Fibroblast of lung (primary cell): ENCODE results near the gene TGIF2. TPM values are rescaled to one million over a fixed set of nuclear protein-coding genes. Genes with fewer than 3 reads are reported as not detected.
A peak's percentile ranks its signal among the peaks of the same experiment; 100 is the strongest.

ENCODE experiments used
- DNase-seq, 2 donors: peaks; one replicate each; pipeline versions ENCODE4 v3.0.0 to v3.0.0-alpha.2; 2010; ENCODE audit warnings: low read depth in 2 of 2
- H2AFZ ChIP-seq: 2 replicates; pipeline ENCODE4 v1.5.1; 2012; ENCODE audit warnings: low read length, control low read depth, inconsistent platforms
- H3K27ac ChIP-seq: 2 replicates; pipeline ENCODE4 v1.5.1; 2011; ENCODE audit warnings: low read length, control low read depth; ENCODE audit not compliant: insufficient read depth
- H3K27me3 ChIP-seq: 2 replicates; pipeline ENCODE4 v1.5.1; 2011; ENCODE audit warnings: mild to moderate bottlenecking, low read length; ENCODE audit not compliant: control insufficient read depth, insufficient read depth
- H3K36me3 ChIP-seq: 2 replicates; pipeline ENCODE4 v1.5.1; 2011; ENCODE audit warnings: low read length; ENCODE audit not compliant: control insufficient read depth, insufficient read depth
- H3K4me1 ChIP-seq: 2 replicates; pipeline ENCODE4 v1.5.1; 2011; ENCODE audit warnings: low read length; ENCODE audit not compliant: control insufficient read depth, insufficient read depth; ENCODE audit errors: extremely low read depth
- H3K4me2 ChIP-seq: 2 replicates; pipeline ENCODE4 v1.5.1; 2011; ENCODE audit warnings: low read length, control low read depth; ENCODE audit not compliant: insufficient read depth; ENCODE audit errors: extremely low read depth
- H3K4me3 ChIP-seq, 4 experiments: fragments of 200-600 bp in 1 of 4; sonication (generic) in 1 of 4; replicated peaks in 1 of 4; 2 replicates each; pipeline ENCODE4 v1.5.1; 2011 to 2016; ENCODE audit warnings: low read length in 4 of 4, low read depth in 3 of 4, mild to moderate bottlenecking in 3 of 4, control low read depth in 2 of 4, inconsistent platforms in 1 of 4, mixed read lengths in 1 of 4; ENCODE audit not compliant: insufficient read depth in 1 of 4; ENCODE audit errors: control extremely low read depth in 1 of 4
- H3K79me2 ChIP-seq: 2 replicates; pipeline ENCODE4 v1.5.1; 2012; ENCODE audit warnings: mild to moderate bottlenecking, low read length, inconsistent platforms; ENCODE audit not compliant: control insufficient read depth, insufficient read depth
- H3K9ac ChIP-seq: 2 replicates; pipeline ENCODE4 v1.5.1; 2011; ENCODE audit warnings: mild to moderate bottlenecking, low read length, control low read depth; ENCODE audit not compliant: insufficient read depth
- H3K9me3 ChIP-seq: 2 replicates; pipeline ENCODE4 v1.5.1; 2012; ENCODE audit warnings: low read depth, low read length; ENCODE audit not compliant: control insufficient read depth, insufficient read depth
- H4K20me1 ChIP-seq: 2 replicates; pipeline ENCODE4 v1.5.1; 2011; ENCODE audit warnings: low read length; ENCODE audit not compliant: control insufficient read depth, insufficient read depth; ENCODE audit errors: extremely low read depth
- EZH2 ChIP-seq: IDR thresholded peaks from 2 replicates; pipeline ENCODE4 v1.5.1; 2012; ENCODE audit warnings: low read length, control low read depth, mild to moderate bottlenecking; ENCODE audit errors: missing control alignments
- polyA plus RNA-seq, 2 donors: library from polyadenylated mRNA; depleted of rRNA in 1 of 2; stranded (reverse) in 1 of 2; unstranded in 1 of 2; fragments of >200 nt; gene quantifications; 2 replicates each; pipeline ENCODE4 v1.2.1, GENCODE V29; 2011 to 2012; ENCODE audit warnings: missing spikeins in 1 of 2
- total RNA-seq: library from RNA; depleted of rRNA; stranded (reverse); fragments of >200 nt; gene quantifications from 2 replicates; pipeline ENCODE4 v1.2.1, GENCODE V29; 2014
- TF ChIP-seq, protein P1 (sequence below), 2 donors: IDR thresholded peaks in 1 of 2; conservative IDR thresholded peaks in 1 of 2; 1 replicate in 1 of 2; 2 replicates in 1 of 2; pipeline ENCODE4 v1.5.1; 2011 to 2012; ENCODE audit warnings: low read length in 2 of 2, control low read depth in 1 of 2, inconsistent platforms in 1 of 2, low read depth in 1 of 2, mild to moderate bottlenecking in 1 of 2

Gene TGIF2
- total and polyA plus RNA-seq, 2 donors (not counting 1 experiment from before 2014, with no cell fraction given), result 3.8 to 9.9 TPM

GRCh38 chr20:36572701-36573102, 695 bp upstream of the TGIF2 start:
- H3K4me3 ChIP-seq, result peak overlapping the region in 3 of 4 experiments; percentile 8 to 44 (median 44)
- peak; percentile 22 to 46 for DNase-seq
- H3K9me3 ChIP-seq, result no peaks in the 10 kb centered on the region
- no peak overlapping the region for H3K27ac ChIP-seq
- H4K20me1 ChIP-seq, result no peaks in the 10 kb centered on the region
- peak overlapping the region; percentile 69 for H2AFZ ChIP-seq
- peaks cover 3% of the 10 kb centered on the region for H3K79me2 ChIP-seq
- peaks cover 8% of the 10 kb centered on the region for H3K4me1 ChIP-seq
- TF ChIP-seq, protein P1, sequence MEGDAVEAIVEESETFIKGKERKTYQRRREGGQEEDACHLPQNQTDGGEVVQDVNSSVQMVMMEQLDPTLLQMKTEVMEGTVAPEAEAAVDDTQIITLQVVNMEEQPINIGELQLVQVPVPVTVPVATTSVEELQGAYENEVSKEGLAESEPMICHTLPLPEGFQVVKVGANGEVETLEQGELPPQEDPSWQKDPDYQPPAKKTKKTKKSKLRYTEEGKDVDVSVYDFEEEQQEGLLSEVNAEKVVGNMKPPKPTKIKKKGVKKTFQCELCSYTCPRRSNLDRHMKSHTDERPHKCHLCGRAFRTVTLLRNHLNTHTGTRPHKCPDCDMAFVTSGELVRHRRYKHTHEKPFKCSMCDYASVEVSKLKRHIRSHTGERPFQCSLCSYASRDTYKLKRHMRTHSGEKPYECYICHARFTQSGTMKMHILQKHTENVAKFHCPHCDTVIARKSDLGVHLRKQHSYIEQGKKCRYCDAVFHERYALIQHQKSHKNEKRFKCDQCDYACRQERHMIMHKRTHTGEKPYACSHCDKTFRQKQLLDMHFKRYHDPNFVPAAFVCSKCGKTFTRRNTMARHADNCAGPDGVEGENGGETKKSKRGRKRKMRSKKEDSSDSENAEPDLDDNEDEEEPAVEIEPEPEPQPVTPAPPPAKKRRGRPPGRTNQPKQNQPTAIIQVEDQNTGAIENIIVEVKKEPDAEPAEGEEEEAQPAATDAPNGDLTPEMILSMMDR (conservative IDR thresholded peaks at IDR 0.05 in 1 of 2, IDR thresholded peaks at IDR 0.05 in 1 of 2; ENCODE audit: low read depth in 1 of 2, low read length in 2 of 2), result no peak
- TF ChIP-seq EZH2, result no peak
- peak overlapping the region; percentile 33 for H3K9ac ChIP-seq
- no peaks in the 10 kb centered on the region for H3K36me3 ChIP-seq
- H3K4me2 ChIP-seq, result peak overlapping the region; percentile 68
- no peaks in the 10 kb centered on the region for H3K27me3 ChIP-seq

- Histone ChIP-seq H3K4me3 (peak overlapping the region; percentile 54 to 75 (median 61)), H3K4me1 (peaks cover 8% of the 10 kb centered on the region), H3K27ac (peak overlapping the region; percentile 46), H3K79me2 (peaks cover 3% of the 10 kb centered on the region), H3K36me3 (no peaks in the 10 kb centered on the region), H3K9ac (peak overlapping the region; percentile 68), H3K4me2 (peak overlapping the region; percentile 80), H3K9me3 (no peaks in the 10 kb centered on the region), H4K20me1 (no peaks in the 10 kb centered on the region), H2AFZ (no peak overlapping the region), H3K27me3 (no peaks in the 10 kb centered on the region)
- no peak for DNase-seq
- TF ChIP-seq EZH2, result no peak
- TF ChIP-seq, protein P1 (conservative IDR thresholded peaks at IDR 0.05 in 1 of 2, IDR thresholded peaks at IDR 0.05 in 1 of 2; ENCODE audit: low read depth in 1 of 2, low read length in 2 of 2), result no peak
Measured at GRCh38 chr20:36573798-36574365, 485 bp downstream of the TGIF2 start.

GRCh38 chr20:36574366-36575135, 1.2 kb downstream of the TGIF2 start:
- H3K4me1 ChIP-seq, result peaks cover 8% of the 10 kb centered on the region
- no peaks in the 10 kb centered on the region for H3K9me3 ChIP-seq
- peak overlapping the region; percentile 56 to 75 (median 65) for H3K4me3 ChIP-seq
- no peak for TF ChIP-seq EZH2
- TF ChIP-seq, protein P1 (conservative IDR thresholded peaks at IDR 0.05 in 1 of 2, IDR thresholded peaks at IDR 0.05 in 1 of 2; ENCODE audit: low read depth in 1 of 2, low read length in 2 of 2), result no peak
- H4K20me1 ChIP-seq, result no peaks in the 10 kb centered on the region
- H3K9ac ChIP-seq, result peak overlapping the region; percentile 68
- H3K27me3 ChIP-seq, result no peaks in the 10 kb centered on the region
- H3K79me2 ChIP-seq, result peaks cover 3% of the 10 kb centered on the region
- H2AFZ ChIP-seq, result peak overlapping the region; percentile 46
- peaks cover 2% of the 10 kb centered on the region for H3K36me3 ChIP-seq
- H3K4me2 ChIP-seq, result peak overlapping the region; percentile 80
- peak; percentile 23 to 59 for DNase-seq
- H3K27ac ChIP-seq, result peak overlapping the region; percentile 54
